ENCODE results near the gene MZF1.

MZF1 gene

GRCh38 chr19:58572026-58572817 is 913 bp downstream of the MZF1 start:
- intact Hi-C loops (cut with DNase I): no loop called here

GRCh38 chr19:58571575-58571947 is 1.6 kb downstream of the MZF1 start:
- intact Hi-C loops (cut with DNase I): no loop called here
- DNase-seq: peak in 5 of 42 donors; percentile 1 to 22 (median 9)

More at GRCh38 chr19:58572026-58572817, 913 bp downstream of the MZF1 start:
- DNase-seq: peak in 3 of 42 donors; percentile 4 to 20 (median 5)

- DNase-seq: peak in 4 of 42 donors; percentile 5 to 24 (median 13)
- intact Hi-C loops (cut with DNase I): no loop called here
These were observed 2.2 kb downstream of the MZF1 start for GRCh38 chr19:58570770-58571574.

- DNase-seq: peak in 3 of 42 donors; percentile 6 to 18 (median 14)
- intact Hi-C loops (cut with DNase I): no loop called here
These were observed 3.0 kb downstream of the MZF1 start for GRCh38 chr19:58569943-58570670.

- intact Hi-C loops (cut with DNase I): no loop called here
- peak in 2 of 42 donors; percentile 8 to 11 for DNase-seq
These were observed 3.8 kb downstream of the MZF1 start for GRCh38 chr19:58569191-58569942.

- intact Hi-C loops (cut with DNase I): no loop called here
- DNase-seq: peak in 2 of 42 donors; percentile 2 to 9
These were observed 4.5 kb downstream of the MZF1 start for GRCh38 chr19:58568453-58569130.

- peak in 2 of 42 donors; percentile 2 to 16 for DNase-seq
- intact Hi-C loops (cut with DNase I): no loop called here
These were observed 6.1 kb downstream of the MZF1 start for GRCh38 chr19:58566989-58567388.

GRCh38 chr19:58563823-58564222 is 9.3 kb downstream of the MZF1 start:
- intact Hi-C loops (cut with DNase I): no loop called here
- peak in 1 of 42 donors; percentile 13 for DNase-seq

- intact Hi-C loops (cut with DNase I): no loop called here
- DNase-seq: peak in 17 of 42 donors; percentile 27 to 73 (median 45)
These were observed 10.0 kb downstream of the MZF1 start for GRCh38 chr19:58563034-58563573.

- intact Hi-C loops (cut with DNase I): no loop called here
- peak in 22 of 42 donors; percentile 20 to 70 (median 44) for DNase-seq
These were observed 10.8 kb downstream of the MZF1 start for GRCh38 chr19:58562122-58563033.

- intact Hi-C loops (cut with DNase I): no loop called here
- no peak for DNase-seq
These were observed 11.6 kb downstream of the MZF1 start for GRCh38 chr19:58561373-58562121.

GRCh38 chr19:58560921-58561320 is 12.2 kb downstream of the MZF1 start:
- intact Hi-C loops (cut with DNase I): no loop called here
- no peak for DNase-seq

GRCh38 chr19:58560007-58560887 is 12.9 kb downstream of the MZF1 start:
- DNase-seq: no peak
- intact Hi-C loops (cut with DNase I): no loop called here

- DNase-seq: peak; percentile 79 to 95 (median 90)
These were observed 13.7 kb downstream of the MZF1 start for GRCh38 chr19:58559275-58560006.

More at GRCh38 chr19:58559275-58560006, 13.7 kb downstream of the MZF1 start:
- intact Hi-C loops (cut with DNase I): no loop called here
